Activated naive CD4-positive, alpha-beta T cell treated with Interleukin-2 at 50 U/mL for 16 hours (primary cell): Measurements from ENCODE around the gene PTP4A1.
"Not testable (repeated sequence)": the region's sequence is repeated elsewhere in the genome, so short reads cannot be mapped to it uniquely, and the experiment has no call there.

Experiments
- DNase-seq: peaks from one replicate; pipeline ENCODE4 v3.0.0-alpha.2; 2020

Gene PTP4A1

DNA sequence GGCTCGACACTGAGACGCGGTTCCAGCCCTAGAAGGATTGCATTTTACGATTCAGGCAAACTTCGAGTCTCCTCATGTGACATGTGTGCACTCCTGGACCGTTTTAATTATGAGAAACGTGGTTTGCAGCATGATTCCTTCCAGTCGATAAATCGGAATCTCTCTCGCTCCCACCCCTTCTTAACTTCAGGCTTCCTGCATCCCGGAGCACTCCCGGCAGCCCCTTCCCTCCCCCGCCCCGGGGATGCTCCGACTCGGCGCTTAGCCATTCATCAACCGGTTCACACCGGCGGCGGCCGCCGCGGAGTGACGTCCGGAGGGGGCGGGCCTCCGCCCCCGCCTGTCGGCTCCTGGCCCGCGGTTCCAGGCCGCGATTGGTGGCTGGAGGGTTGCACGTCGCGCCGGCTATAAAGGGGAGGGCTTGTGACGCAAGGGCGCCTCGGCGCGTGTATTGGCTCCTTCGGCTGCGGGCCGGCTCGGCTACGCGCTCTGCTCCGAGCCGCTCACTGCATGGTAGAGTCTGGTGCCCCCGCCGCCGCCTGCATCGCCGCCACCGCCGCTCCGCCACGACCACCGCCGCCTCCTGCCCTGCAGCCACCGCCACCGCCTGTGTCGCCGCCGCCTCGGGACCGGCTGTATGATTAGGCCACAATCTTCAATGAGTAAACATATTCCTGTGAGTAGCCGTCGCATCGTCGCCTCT is at the start of gene PTP4A1, which contains the start of gene LOC128125822:
TSS of gene PTP4A1 (plus strand) at position 437 of the 703 bp plus-strand sequence. CDS start 4,401 bp downstream, outside the sequence.
TSS of gene LOC128125822 (plus strand) at position 437 of the 703 bp plus-strand sequence.
- peak; percentile 96 for DNase-seq

DNA sequence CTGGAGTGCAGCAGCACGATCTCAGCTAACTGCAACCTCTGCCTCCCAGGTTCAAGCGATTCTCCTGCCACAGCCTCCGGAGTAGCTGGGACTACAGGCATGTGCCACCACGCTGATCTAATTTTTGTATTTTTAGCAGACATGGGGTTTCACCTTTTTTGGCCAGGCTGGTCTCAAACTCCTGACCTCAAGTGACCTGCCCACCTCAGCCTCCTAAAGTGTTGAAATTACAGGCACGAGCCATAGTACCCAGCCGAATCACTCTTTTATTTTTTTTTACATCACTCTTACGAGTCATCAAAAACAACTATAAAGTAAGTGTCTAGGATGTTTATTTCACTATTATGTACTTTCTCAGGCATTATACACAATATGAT is 49.4 kb upstream of the PTP4A1 start:
- DNase-seq = not testable (repeated sequence)

DNA sequence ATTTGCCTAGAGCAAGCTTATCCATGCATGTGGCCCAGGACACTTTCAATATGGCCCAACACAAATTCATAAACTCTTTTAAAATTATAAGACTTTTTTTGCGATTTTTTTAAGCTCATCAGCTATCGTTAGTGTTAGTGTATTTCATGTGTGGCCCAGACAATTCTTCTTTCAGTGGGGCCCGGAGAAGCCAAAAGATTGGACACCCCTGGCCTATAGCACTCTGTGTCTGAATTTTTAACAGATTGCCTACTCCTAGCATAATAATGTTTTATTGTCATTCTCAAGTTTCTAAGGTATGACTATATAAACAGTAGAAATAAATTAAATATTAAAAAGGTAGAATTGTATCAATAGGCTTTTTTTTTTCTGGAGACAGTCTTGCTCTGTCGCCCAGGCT is 48.6 kb upstream of the PTP4A1 start:
- DNase-seq = no peak

DNA sequence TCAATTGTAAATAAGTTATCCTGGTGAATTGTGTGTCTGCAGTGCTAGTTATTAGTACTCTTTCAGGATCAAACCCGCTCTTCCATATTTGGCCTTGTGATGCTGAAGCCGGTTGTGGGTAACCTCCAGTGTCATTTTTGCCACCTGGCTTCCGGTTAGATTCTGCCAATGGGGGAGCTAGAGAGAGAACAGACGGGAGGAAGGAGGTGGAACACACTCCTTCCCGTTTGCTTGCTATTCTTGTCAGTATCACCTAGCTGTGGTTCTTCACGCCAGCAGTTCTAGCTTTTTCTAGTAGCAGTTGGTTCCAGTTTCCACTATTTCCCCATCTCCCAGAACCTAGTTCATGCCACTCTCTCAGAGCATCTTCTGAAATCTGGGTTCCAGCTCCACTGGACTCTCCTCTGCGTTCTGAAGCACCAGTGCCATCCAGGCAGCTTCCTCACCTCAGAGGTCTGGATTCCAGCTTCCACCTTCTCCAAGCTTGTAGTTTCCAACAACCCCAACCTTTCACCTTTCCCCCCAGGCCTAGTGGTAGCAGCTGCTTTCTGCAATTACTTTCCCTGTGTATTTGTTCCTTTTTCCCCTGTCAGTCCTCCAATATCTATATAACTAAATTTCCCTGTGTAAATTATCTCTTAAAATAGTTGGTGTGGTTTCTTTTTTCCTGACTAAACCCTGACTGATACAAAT is 46.9 kb upstream of the PTP4A1 start:
- DNase-seq = no peak

DNA sequence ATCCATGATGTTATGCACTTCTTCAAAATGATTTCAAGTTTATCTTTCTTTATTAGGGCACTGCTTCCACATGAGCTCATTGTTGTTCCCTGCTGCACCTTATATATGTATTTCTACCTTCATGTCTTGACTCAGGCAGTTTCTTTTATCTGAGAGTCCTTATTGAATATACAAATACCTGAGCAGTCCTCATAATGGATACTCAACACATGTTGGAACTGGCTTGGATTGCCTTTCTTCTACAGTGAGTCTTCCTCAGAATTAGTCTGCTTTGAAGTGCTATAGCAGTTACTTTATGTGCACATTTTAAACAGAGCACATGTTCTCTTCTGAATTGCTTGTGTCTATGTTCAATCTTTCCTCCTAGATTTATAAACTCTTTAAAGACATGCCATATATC is 45.3 kb upstream of the PTP4A1 start:
- no peak for DNase-seq

DNA sequence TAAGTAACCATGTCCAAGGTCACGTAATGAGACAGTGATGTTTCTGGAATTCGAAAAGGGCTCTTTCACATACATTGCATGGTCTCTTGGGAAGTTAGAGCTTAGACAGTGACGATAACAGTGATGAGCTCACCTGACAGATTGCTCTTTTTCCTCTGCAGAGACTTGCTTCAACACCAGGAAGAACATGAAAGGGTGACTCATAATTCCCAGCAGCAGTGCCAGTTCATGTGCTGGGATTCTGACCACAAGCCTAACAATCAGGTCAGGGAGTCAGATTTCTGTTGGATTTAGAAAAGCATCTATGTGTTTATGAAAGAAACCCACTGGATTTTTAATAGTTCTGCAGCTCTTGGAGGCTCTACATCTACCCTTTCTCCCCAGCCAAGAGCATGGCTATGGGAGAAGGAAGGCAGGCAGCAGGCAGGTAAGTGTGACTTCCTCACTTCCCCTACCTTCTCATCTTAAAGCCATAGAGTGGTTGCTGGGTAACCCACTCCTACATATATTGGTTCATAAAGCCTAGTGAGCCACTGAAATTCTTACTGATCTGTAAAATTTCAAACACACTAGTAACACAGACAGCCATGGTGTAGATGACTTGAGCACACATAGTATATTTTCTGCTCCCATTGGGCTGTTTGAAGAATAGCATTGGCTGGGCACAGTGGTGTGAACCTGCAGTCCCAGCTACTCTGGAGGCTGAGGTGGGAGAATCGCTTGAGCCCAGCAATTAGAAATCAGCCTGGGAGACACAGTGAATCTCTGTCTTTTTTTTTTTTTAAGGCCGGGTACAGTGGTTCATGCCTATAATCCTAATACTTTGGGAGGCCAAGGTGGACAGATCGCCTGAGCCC is 44.4 kb upstream of the PTP4A1 start:
- no peak for DNase-seq

DNA sequence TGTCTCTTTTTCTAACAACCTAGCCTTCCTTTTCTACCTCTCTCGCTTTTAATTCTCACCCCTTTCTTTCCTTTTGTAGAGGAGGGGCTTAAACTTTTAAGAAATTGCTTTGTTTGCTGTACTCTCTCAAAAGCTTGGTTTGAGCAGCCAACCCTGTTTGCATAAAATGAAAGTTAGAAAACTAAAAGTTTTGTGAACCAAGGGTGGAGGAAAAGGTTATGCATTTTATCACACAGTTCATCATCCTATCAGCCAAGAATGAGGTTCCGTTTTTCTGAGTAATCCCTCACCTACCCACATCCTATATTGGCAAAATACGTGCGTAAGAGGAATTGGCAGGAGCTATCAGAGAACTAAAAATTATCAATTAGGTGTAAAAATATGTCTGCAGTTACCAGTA is 42.8 kb upstream of the PTP4A1 start:
- no peak for DNase-seq

DNA sequence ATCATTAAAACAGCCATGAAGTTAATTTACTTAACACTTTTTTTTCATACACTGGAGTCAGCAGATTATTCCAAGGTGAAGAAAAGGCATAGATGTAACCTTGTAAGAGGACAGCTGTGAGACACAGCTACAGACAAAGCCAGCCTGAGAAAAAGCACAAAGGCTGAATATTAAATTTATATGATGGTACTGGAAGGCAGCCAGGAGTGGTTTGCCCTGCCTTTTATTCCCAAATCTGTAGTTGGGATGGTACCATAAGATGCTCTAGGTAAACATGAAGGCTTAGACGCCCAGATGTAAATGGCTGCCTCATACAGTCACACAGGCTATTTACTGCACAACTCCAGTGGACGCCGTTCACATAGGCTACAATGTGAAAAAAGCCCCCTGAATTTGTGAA is 42.1 kb upstream of the PTP4A1 start:
- DNase-seq = no peak

DNA sequence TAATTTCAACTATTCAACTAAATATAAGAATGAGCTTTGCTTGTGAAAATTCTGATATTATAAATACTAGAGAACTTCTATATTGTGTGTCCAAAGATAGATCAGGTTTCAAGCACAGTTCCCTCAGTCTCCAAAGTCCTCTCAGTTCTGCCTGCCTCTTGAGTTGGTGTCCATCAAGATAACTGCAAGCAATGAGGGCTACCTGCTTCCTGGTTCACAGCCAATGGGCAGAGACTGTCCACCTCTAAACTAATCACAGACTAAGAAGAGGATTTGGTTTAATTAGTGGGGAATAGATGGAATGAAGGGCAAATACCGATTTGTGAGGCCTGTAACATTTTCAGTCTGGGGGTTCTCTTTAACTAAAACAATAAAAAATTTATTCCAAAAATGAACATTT is 41.3 kb upstream of the PTP4A1 start:
- DNase-seq = no peak

DNA sequence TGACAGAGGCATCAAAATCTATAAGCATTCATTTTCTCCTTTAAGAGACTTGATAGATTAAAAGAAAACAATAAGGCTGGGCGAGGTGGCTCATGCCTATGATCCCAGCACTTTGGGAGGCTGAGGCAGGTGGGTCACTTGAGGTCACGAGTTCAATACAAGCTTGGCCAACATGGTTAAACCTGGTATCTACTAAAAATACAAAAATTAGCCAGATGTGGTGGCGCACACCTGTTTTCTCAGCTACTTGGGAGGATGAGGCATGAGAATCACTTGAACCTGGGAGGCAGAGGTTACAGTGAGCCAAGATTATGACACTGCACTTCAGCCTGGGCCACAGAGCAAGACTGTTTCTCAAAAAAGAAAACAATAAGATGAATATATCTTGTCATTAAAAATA is 39.3 kb upstream of the PTP4A1 start:
- DNase-seq = no peak

DNA sequence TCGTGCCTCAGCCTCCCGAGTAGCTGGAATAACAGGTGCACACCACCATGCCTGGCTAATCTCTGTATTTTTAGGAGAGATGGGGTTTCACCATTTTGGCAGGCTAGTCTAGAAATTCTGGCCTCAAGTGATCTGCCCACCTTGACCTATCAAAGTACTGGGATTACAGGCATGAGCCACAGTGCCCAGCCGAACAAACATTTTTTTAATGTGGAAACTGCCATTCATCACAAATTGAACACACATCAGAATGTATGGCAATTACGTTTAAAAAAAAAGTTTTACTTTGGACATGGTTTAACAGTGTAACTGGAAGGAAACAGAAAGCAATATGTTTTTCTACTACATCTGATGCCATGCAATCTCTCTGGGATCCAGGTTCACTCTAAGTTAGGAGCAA is 38.3 kb upstream of the PTP4A1 start:
- no peak for DNase-seq

DNA sequence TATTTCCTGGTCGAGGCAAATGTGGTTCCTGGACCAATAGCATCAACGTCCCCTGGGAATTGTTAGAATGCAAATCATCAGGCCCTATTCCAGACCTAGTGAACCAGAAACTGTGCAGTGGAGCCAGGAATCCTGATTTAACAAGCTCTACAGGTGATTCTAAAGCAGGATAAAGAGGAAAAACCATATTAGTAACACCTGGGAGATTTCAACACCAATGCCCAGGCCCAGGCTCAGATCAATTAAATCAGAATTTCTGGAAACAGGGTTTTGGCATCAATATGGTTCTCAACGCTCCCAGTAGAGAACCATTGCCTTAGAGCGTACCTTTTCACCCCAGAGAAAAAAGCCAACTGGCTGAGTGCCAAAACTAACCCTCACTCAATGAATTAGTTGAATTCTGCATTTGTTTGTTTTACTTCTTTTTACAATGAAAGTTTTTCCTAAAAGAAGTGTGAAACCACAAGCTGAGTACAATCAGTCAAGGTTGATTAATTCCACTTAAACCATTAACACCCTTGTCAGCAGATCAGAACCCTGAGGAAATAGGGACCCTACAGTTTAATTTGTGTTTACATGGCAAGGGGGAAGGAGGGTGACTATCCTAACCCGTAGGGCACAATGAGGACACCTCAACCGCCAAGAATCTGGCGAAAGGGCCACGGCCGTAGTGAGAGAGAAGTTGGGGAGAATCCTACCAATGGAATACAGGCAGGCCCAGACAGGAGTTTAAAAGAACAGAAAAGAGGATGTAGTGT is 34.9 kb upstream of the PTP4A1 start:
- DNase-seq = no peak

DNA sequence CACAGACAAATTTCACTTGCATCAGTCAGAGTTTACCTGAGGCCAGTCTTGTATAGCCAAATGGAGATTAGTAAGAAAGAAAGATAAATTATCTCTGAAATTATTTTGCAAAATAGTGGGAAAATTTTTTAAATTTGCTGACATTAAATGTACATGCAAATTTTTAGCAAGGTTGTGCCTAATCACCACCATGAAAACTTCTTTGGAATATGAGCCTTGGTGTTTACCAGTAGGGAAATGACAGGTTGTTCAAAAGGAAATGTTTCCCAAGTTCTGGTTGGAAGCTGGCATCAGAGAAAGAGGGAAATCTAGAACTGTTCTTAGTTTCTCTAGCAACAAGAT is 34.4 kb upstream of the PTP4A1 start:
- DNase-seq = no peak

DNA sequence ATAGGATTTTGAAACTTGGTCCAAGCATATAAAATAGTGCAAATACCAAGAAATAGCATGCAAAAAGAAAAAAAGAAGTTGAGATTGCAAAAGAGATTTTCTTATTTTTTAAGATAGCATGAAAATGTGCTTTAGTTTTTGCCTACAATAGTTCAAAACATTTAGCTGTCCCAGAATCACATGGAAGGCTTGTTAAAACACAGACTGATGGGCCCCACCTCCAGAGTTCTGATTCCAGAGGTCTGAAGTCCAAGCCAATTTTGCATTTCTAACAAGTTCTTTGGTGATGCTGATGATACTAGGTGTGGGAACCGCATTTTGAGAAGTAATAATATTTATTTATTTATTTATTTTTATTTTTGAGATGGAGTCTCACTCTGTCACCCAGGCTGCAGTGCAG is 33.7 kb upstream of the PTP4A1 start:
- no peak for DNase-seq

DNA sequence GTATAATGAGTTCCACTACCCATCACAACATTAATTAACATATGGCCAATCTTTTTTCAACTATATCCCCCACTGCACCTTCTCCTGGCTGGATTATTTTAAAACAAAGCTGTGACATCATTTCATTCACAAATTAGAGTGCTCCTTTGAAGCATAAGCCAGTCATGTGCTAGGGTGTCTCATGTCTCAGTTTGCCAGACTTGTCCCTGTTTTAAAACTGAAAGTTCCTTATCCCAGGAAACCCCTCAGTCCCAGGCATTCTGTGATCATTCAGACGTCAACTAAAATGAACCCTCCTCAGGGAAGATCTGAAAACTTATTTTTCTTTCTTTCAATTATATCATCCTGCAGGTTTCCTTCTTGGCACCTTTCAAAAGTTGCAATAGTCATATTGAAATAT is 29.3 kb upstream of the PTP4A1 start:
- no peak for DNase-seq

DNA sequence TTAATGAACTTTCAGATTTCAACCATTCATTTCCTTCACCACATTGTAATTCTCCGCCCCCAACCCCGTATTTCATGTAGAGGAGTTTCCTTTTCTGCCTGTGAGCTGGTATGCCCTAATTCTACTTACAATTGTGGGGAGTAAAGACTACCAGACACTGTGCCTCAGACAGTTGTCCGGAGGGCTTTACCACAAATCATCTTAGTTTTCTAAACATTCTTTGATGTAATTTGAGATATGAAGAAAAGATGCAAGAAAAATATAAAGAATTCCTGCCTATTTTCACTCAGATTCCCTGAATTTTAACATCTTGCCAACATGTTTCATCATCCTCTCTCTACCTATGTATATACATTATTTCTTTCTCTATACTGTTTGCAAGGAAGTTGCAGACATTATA is 28.3 kb upstream of the PTP4A1 start:
- no peak for DNase-seq

DNA sequence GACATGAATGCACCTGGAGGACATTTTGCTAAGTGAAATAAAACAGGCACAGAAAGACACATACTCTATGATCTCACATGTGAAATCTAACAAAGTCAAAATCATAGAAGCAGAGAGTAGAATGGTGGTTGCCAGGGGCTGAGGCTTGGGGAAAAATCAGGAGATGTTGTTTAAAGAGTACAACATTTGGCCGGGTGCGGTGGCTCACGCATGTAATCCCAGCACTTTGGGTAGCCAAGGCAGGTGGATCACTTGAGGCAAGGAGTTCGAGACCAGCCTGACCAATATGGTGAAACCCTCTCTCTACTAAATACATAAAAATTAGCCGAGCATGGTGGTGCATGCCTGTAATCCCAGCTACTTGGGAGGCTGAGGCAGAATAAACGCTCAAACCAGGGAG is 26.0 kb upstream of the PTP4A1 start:
- DNase-seq = no peak

DNA sequence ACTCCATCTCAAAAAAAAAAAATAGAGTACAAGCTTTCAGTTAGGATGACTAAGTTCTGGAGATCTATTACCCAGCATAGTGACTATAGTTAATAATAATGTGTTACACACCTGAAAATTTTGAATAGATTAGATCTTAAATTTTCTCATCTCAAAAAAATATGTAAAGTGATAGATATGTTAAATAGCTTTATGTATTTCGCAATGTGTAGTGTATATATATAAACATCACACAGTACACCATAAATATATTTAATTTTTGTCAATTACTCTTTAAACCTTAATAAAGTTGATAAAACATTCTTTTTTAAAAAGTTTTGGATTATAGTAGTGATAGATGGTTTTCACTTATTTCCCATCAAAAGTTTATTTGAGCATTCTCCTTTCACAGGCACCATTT is 25.6 kb upstream of the PTP4A1 start:
- no peak for DNase-seq

DNA sequence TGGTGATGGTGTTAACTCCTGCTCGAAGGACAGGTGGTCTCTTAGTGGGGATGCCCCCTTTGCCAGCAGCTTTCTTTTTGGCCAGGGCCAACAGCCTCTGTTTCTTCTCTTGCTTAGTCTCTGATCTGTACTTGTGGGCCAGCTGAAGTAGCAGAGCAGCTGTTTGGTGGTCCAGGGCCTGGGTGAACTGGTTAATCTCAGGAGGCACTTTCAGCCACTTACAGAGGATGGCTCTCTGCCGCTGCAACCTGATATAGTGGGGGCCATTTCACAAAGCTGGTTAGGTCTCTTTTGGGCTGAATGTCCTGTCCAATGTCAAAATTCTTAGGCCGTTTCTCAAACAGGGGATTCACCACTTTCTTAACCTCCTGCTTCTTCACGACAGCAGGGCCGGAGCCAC is 23.2 kb upstream of the PTP4A1 start:
- DNase-seq = no peak

DNA sequence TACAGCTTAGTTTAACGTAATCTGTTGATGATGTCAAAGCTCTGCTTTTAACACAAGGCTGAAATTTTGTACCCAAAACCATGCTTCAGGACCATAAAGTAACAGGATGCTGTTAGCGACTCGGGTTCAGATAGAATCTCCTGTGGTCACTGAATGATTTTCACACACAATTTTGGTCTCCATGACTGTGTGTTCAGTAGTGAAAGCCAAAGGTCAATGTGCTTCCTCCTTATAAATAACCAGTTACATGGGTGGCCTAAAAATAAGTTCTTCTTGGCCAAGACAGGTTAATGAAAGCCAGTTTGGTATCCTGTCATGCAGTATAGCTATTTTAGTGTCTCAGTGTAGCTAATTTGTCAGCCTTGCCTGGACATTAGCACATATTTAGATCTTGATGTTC is 19.1 kb upstream of the PTP4A1 start:
- no peak for DNase-seq

DNA sequence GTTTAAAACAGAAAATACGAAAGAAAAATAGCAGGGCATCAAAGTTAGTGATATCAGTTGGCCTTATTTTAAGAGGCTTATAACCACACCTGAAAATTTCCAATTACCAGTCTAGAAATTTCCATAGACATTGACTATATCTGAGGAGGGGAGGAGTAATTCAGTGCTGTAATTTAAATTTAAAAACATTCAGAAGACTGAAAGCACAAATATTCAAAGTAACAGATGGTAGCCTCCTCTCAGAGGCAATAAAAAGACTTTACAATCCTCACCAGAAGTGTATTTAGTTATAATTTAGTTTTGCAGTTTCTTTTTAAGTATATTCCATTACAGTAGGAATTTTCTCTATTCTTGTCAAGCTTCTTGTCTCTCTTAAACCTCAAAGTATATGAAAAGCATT is 18.4 kb upstream of the PTP4A1 start:
- no peak for DNase-seq

DNA sequence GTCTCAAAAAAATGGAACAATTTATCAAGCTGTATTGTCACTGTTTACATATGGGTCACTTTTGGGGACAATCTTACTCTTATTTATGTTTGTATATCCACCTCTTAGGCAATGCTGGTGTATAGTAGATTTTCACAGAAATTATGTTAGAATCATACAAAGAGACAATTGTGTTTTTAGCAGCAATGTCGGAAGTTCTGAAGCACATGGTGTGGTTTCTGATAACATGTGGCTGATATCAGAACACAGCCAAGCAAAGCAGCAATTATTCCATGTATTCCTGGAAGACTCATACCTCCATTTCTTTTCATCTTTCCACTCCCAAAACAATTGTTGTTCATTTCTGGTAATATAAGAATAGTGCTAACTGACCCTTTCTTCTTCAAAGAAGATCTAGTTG is 17.5 kb upstream of the PTP4A1 start:
- DNase-seq = no peak

DNA sequence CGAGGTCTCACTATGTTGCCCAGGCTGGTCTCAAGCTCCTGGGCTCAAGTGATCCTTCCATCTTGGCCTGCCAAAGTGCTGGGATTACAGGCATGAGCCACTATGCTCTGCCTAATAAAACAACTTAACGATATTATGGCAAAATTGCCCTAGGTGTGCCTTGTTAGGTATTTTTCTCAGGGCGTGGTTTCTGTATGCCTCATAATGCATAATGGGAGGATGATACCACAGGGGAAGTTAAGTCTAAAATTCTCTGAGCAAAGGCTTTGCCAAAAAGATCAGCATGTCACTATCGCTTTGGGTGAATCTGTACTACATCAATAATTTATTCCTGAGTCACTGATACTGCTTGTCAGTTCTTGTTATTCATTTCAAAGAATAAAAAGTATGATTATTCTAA is 15.9 kb upstream of the PTP4A1 start:
- no peak for DNase-seq
